ENCODE measurements around the gene RNPC3.

The RNPC3 gene

DNA sequence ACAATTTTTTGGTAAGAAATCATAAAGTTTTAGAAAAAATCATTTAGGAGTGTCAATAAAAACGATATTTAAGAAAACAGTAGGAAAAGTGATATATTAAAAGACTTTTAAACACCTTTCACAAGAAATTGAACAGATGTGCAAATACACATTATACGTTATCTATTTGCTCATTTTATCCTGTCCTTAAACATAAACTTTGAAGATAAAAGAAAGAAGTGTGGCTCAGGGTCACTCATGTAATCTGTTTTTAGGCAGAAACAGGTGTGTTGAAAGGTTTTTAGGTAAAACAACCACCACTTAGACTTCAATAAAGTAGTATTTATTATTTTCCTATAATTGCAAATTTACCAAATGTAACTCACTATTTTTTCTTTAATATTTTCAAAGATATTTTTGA lies 59.0 kb downstream of the RNPC3 start:
- TF ChIP-seq GATA3 (IDR thresholded peaks at IDR 0.05; ENCODE audit: low read depth, low read length) (no peak), GATA2 (IDR thresholded peaks at IDR 0.05; ENCODE audit: low read depth, low read length) (no peak)

All from SH-SY5Y (cell line).